DOHH2 (cell line): ENCODE measurements around the gene DAP.

Experiments used
- CTCF ChIP-seq: fragments of 200-600 bp; sonication (generic); IDR thresholded peaks from one replicate; pipeline ENCODE4 v1.5.1; 2014; ENCODE audit warnings: antibody characterized with exemption, mild to moderate bottlenecking, low read depth, low read length; ENCODE audit not compliant: poor library complexity, severe bottlenecking
- EZH2phosphoT487 ChIP-seq: fragments of 200-600 bp; sonication (generic); IDR thresholded peaks from 2 replicates; pipeline ENCODE4 v1.6.1; 2017; ENCODE audit warnings: borderline replicate concordance, mild to moderate bottlenecking, antibody characterized with exemption, low read length, moderate library complexity, mixed read lengths

- no peak for TF ChIP-seq CTCF
- TF ChIP-seq EZH2phosphoT487 = no peak
Observed at GRCh38 chr5:10756549-10756948, 4.5 kb downstream of the DAP start.
